Hematopoietic multipotent progenitor cell treated with erythropoietin and hydrocortisone succinate and interleukin-3 and kit ligand, for 4 days (in vitro differentiated cells): ENCODE data around the gene GNAT1.

Experiments used
- DNase-seq: peaks from one replicate; pipeline ENCODE4 v3.0.0-alpha.2; 2015

The GNAT1 gene

DNA sequence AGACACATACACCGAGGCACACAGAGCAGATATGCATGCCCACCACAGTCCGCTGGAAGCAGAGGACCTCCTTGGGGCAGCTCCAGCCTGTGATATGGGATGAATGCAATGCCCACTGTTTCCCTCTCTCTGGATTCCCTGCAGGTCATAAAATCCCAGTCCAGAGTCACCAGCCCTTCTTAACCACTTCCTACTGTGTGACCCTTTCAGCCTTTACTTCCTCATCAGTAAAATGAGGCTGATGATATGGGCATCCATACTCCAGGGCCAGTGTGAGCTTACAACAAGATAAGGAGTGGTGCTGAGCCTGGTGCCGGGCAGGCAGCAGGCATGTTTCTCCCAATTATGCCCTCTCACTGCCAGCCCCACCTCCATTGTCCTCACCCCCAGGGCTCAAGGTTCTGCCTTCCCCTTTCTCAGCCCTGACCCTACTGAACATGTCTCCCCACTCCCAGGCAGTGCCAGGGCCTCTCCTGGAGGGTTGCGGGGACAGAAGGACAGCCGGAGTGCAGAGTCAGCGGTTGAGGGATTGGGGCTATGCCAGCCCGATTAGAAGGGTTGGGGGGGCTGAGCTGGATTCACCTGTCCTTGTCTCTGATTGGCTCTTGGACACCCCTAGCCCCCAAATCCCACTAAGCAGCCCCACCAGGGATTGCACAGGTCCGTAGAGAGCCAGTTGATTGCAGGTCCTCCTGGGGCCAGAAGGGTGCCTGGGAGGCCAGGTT lies at the start of gene GNAT1:
Gene GNAT1 (plus strand): TSS at position 675 of the 725 bp plus-strand sequence. CDS start 116 bp downstream, outside the sequence.
- DNase-seq, result peak; percentile 53

- no peak for DNase-seq
Measured at GRCh38 chr3:50146316-50146901, 45.0 kb upstream of the GNAT1 start.

GRCh38 chr3:50147016-50147415 lies 44.4 kb upstream of the GNAT1 start:
- DNase-seq, result no peak

DNA sequence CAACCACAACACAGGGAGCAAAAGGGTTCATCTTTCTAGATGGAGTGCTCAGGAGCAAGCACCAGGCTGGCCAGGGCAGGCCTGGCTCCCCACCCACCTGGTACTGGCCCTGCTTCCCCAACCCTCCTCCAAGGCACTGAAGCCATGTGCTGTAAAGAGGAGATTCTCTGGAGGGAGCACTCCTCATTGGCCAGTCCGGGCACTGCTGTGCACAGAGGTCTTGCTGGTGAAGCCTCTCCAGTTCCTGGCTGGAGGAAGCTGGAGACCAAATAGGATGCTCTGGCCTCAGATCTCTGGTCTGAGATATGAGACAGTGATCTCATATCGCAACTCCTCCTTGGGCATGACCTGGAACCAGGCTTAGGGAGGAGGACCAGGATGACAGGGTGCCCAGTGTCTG lies 44.0 kb upstream of the GNAT1 start:
- DNase-seq, result no peak

- DNase-seq, result no peak
Measured at GRCh38 chr3:50147861-50148260, 43.5 kb upstream of the GNAT1 start.

GRCh38 chr3:50150404-50150750 lies 41.0 kb upstream of the GNAT1 start:
- no peak for DNase-seq

GRCh38 chr3:50150863-50151686 lies 40.3 kb upstream of the GNAT1 start:
- no peak for DNase-seq

DNA sequence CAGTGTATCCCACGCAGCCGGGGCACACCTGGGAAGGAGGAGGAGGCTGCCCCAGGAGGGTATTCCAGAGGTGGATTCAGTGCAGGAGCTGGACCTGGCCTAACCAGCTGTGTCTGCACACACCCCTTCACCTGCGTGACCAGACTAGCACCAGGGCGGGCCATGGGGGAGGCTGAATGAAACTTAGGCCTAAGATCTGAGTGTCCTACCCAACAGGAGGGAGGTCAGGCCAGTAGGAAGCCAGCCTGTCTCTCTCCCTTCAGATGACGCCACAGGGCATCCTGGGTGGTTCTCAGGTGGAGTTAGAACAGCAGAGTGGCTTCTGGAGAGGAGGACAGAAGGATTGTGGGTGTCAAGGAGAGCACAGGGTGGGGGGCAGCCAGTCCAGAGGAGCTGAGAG lies 39.7 kb upstream of the GNAT1 start:
- no peak for DNase-seq

GRCh38 chr3:50153782-50154475 lies 37.5 kb upstream of the GNAT1 start:
- DNase-seq, result no peak

DNA sequence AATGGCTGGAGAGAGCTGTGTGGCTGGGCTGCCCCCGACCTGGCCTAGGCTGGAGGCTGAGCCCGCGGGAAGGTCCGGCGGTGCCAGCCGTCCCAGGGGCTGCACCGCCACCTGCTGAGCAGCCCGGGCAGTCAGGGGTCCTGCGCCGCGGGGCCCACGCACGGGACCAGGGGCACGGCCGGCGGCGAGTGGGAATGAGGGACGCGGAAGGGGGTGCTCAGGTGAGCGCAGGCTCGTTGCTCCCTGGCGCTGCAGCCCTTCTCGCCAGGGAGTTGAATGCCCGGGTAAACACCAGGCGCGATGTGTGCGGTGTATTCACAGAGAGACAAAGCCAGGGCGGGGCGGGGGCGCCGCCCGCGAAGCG lies 37.0 kb upstream of the GNAT1 start:
- no peak for DNase-seq

- peak; percentile 85 for DNase-seq
Measured at GRCh38 chr3:50154840-50155490, 36.4 kb upstream of the GNAT1 start, which contains the start of gene SEMA3F. SEMA3F (plus strand) TSS chr3:50155324; CDS start chr3:50159623, 4,299 bp downstream.

DNA sequence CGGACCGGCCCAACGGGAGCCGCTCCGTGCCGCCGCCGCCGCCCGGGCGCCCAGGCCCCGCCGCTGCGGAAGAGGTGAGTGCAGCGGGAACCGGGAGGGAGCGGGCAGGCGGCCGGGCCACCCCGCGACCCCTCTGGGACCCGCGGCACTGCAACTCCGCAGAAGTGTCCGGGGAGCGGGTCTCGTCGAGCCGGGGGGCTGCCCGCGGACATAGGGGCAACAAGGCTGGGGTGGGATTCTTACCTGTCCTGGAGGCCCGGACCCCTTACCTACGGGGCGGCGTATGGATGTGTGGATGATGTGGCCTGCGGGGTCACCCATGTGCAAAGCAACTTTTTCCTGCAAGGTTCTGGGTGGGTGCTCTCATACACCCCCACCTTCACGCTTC lies 35.9 kb upstream of the GNAT1 start:
- DNase-seq, result no peak

- DNase-seq, result no peak
Measured at GRCh38 chr3:50155891-50156290, 35.5 kb upstream of the GNAT1 start.

GRCh38 chr3:50156549-50157493 lies 34.6 kb upstream of the GNAT1 start:
- no peak for DNase-seq

DNA sequence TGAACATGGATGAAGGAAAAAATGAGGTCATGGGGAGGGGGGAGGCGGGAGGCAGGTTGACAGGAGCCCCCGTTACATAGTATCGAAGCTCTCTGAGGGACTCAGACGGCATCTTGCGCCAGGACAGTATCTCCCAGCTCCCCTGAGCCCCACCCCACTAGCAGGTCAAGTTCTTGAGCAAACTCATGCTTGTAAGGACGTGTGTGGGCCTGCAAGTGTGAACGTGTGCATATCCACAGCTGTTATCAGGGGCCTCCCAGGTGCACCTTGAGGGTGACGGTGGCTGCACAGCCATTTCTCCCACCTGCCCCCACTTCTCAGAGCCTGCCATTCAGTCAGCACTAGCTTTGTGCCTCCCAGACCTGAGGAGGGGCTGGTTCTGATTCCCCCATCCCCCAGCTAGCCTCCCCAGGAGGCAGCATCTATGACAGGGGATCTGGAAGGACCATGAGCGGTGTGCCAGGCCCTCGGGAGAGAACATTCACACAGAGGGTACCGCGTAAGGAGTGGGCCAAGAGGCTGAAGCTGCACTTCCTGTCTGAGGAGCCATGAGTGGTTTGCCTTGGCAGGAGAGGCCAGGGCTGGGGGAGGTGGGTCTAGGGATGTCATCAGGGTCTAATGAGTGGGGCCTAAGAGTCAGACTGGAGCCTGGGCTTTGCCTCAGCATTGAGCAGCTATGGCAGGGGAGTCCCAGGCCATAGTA lies 33.4 kb upstream of the GNAT1 start:
- peak; percentile 26 for DNase-seq

GRCh38 chr3:50158530-50159146 lies 32.8 kb upstream of the GNAT1 start:
- no peak for DNase-seq

- DNase-seq, result no peak
Measured at GRCh38 chr3:50160561-50160983, 30.8 kb upstream of the GNAT1 start.

DNA sequence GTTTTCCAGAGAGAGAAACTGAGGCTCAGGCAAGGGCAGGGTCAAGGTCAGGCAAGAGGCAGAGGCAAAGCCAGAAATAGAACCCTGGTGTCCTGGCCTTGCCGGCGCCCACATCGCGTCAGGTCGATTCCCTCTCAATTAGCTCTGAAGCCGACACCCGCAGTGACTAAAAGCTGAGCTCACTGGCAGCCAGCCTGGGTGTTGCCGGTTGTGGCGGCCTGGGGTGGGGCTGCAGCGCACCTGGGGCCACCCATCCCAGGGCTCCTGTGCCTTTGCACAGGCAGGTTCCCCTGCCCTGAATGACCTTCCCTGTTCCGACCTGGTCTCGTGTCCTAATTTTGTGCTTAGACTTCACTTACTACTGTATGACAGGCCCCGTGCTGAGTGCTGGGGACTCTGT lies 30.1 kb upstream of the GNAT1 start:
- no peak for DNase-seq

DNA sequence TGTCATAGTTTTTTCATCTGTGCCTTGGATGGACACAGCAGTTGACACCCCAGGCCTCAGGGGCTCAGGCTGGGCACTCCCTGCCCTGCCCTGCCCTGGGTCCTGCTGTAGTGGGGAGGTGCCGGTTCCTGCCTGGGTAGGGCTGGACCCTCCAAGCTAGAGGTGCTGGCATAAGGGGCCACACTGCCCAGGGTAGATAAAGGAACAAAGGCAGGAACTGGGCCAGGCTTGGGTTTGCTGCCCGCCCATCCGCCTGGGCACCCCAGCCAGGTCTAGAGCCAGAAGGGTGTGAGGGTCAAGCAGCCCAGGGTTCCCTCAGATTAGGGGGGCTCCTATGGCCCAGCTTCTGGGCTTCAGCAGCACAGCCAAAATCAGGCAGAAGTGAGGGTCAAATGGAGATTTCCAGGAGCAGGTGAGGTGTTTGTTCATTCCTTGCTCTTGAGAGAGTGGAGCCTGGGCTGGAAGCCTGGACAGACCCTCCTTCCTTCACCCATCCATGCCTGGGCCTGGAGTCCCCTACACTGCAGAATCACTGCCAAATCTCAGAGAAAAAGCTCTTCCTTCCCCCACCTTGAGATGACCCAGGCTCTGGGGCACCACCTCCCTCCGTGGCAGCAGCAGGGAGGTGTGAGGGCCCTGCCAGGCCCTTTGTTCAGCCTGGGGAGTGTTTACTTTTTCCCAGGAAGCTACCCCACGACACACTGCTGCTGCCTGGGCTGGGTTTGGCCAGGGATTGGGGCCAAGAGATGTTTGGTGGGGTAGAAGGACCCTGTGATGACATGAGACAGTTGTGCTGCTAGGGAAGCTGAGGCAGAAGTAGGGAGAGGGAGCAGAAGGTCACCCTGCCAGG lies 29.2 kb upstream of the GNAT1 start:
- DNase-seq, result no peak
